Panc1 (cell line): ENCODE data around the gene DGCR2.

ENCODE experiments used
- POLR2AphosphoS5 ChIP-seq: IDR thresholded peaks from 2 replicates; pipeline ENCODE4 v1.6.1; 2012; ENCODE audit warnings: mild to moderate bottlenecking, low read depth, low read length, moderate library complexity
- SIN3A ChIP-seq: IDR thresholded peaks from 2 replicates; pipeline ENCODE4 v1.6.1; 2012; ENCODE audit warnings: low read depth, mild to moderate bottlenecking, low read length, moderate library complexity, borderline replicate concordance; ENCODE audit not compliant: insufficient read depth
- TCF7L2 ChIP-seq: IDR thresholded peaks from 2 replicates; pipeline ENCODE4 v1.6.1; 2011; ENCODE audit warnings: mild to moderate bottlenecking, low read depth, low read length, inconsistent platforms
- TF ChIP-seq, protein P1 (sequence below): fragments of 450-650 bp; IDR thresholded peaks from 2 replicates; pipeline ENCODE4 v1.5.1; 2017; ENCODE audit warnings: mild to moderate bottlenecking

GRCh38 chr22:18999008-18999407, 123.2 kb downstream of the DGCR2 start:
- TF ChIP-seq, protein P1, sequence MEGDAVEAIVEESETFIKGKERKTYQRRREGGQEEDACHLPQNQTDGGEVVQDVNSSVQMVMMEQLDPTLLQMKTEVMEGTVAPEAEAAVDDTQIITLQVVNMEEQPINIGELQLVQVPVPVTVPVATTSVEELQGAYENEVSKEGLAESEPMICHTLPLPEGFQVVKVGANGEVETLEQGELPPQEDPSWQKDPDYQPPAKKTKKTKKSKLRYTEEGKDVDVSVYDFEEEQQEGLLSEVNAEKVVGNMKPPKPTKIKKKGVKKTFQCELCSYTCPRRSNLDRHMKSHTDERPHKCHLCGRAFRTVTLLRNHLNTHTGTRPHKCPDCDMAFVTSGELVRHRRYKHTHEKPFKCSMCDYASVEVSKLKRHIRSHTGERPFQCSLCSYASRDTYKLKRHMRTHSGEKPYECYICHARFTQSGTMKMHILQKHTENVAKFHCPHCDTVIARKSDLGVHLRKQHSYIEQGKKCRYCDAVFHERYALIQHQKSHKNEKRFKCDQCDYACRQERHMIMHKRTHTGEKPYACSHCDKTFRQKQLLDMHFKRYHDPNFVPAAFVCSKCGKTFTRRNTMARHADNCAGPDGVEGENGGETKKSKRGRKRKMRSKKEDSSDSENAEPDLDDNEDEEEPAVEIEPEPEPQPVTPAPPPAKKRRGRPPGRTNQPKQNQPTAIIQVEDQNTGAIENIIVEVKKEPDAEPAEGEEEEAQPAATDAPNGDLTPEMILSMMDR = no peak
- no peak for TF ChIP-seq TCF7L2
- TF ChIP-seq POLR2AphosphoS5 = no peak
- no peak for TF ChIP-seq SIN3A
